PC-3 (cell line): ENCODE measurements around the gene ZNF18.

ENCODE experiments used
- CTCF ChIP-seq: fragments of 300-600 bp; sonication (generic); conservative IDR thresholded peaks from 2 replicates; pipeline ENCODE4 v1.5.1; 2017; ENCODE audit warnings: antibody characterized with exemption, low read depth, mild to moderate bottlenecking, low read length
- EZH2 ChIP-seq: fragments of 300-600 bp; sonication (generic); IDR thresholded peaks from one replicate; pipeline ENCODE4 v1.6.1; 2017; ENCODE audit warnings: antibody characterized with exemption, mild to moderate bottlenecking, low read length; ENCODE audit not compliant: unreplicated experiment
- EZH2phosphoT487 ChIP-seq: fragments of 300-600 bp; sonication (generic); IDR thresholded peaks from 2 replicates; pipeline ENCODE4 v1.6.1; 2018; ENCODE audit warnings: mild to moderate bottlenecking, antibody characterized with exemption, low read length, borderline replicate concordance

GRCh38 chr17:11928436-11928835, 68.8 kb downstream of the ZNF18 start:
- no peak for TF ChIP-seq CTCF
- TF ChIP-seq EZH2, result no peak
- TF ChIP-seq EZH2phosphoT487, result no peak
